ENCODE data around the gene TMC8. TPM values are rescaled to one million over a fixed set of nuclear protein-coding genes. Genes with fewer than 3 reads are reported as not detected.
A peak's percentile ranks its signal among the peaks of the same experiment; 100 is the strongest.

Gene TMC8
- total and polyA plus RNA-seq, 2 of the 8 experiments (the other 6 are each of a cell fraction or from before 2014, with no cell fraction given), result 1.00 to 2.8 TPM

GRCh38 chr17:78126895-78127238 lies 3.7 kb upstream of the TMC8 start:
- H3K9ac ChIP-seq (replicated peaks in 1 of 4; ENCODE audit: extremely low read depth in 1 of 4, low read depth in 3 of 4, low read length in 3 of 4), result no peak overlapping the region
- FAIRE-seq, result no peak
- CTCF ChIA-PET (ENCODE audit: partially characterized antibody), result interaction anchor here (0.8 to 11.4 kb wide), 14 partner anchors 10 to 124 kb away, joined by 3 to 122 read pairs (median 4); partner anchors contain the start of genes AFMID and TK1

More at GRCh38 chr17:78126895-78127238, 3.7 kb upstream of the TMC8 start:
- Histone ChIP-seq H3K23ac (ENCODE audit: insufficient read length) (no peak overlapping the region), H4K8ac (ENCODE audit: extremely low read depth, insufficient read depth, low read length) (no peak overlapping the region), H3K23me2 (ENCODE audit: low read depth, low read length) (peaks cover 14% of the 10 kb centered on the region), H4K91ac (replicated peaks; ENCODE audit: insufficient read length, low read length) (peak overlapping the region; percentile 22), H3K79me2 (ENCODE audit: control insufficient read depth in 1 of 2, insufficient read depth in 2 of 2, low read length in 2 of 2) (no peaks in the 10 kb centered on the region), H3K36me3 (ENCODE audit: control insufficient read depth in 2 of 4, insufficient read depth in 4 of 4, low read length in 3 of 4) (peaks cover 2 to 27% (median 12%) of the 10 kb centered on the region in 4 experiments; a peak in 5 of 8 replicates), H4K20me1 (replicated peaks in 1 of 2; ENCODE audit: control insufficient read depth in 1 of 2, insufficient read depth in 2 of 2, low read length in 2 of 2) (peaks cover 2 to 18% of the 10 kb centered on the region in 2 experiments), H2BK120ac (replicated peaks; ENCODE audit: low read depth, low read length) (no peak overlapping the region), H3K4me2 (ENCODE audit: insufficient read depth in 1 of 2, low read depth in 2 of 2, low read length in 2 of 2) (peak overlapping the region; percentile 56 to 90), H3K56ac (replicated peaks; ENCODE audit: insufficient read length, low read depth, low read length) (no peak overlapping the region), H3K79me1 (ENCODE audit: low read depth, low read length) (peaks cover 3% of the 10 kb centered on the region), H3K9me3 (ENCODE audit: insufficient read depth in 2 of 2, low read depth in 1 of 2, low read length in 1 of 2) (no peaks in the 10 kb centered on the region), H2AFZ (ENCODE audit: low read length) (no peak overlapping the region), H3K14ac (ENCODE audit: insufficient read length) (no peak overlapping the region), H3K4me3 (ENCODE audit: extremely low read depth in 1 of 4, insufficient read depth in 2 of 4, low read depth in 3 of 4, low read length in 4 of 4) (peak overlapping the region in 2 of 4 experiments; percentile 76 to 94; a peak in 2 of 8 replicates), H2BK15ac (ENCODE audit: low read length) (no peak overlapping the region; the same call in 1 of the 2 replicates), H3K27me3 (replicated peaks in 1 of 4; ENCODE audit: control insufficient read depth in 3 of 4, extremely low read depth in 1 of 4, insufficient read depth in 3 of 4, low read length in 3 of 4) (peaks cover 0 to 9% (median 7%) of the 10 kb centered on the region in 4 experiments; a peak in 5 of 7 replicates), H2BK12ac (ENCODE audit: low read depth, low read length) (0 out of 2 replicates have a peak overlapping the region, but pooled peaks have one; percentile 39), H2BK20ac (ENCODE audit: low read length) (no peak overlapping the region), H2AK5ac (ENCODE audit: low read depth, low read length) (peak overlapping the region; percentile 56; the same call in 1 of the 2 replicates), H4K5ac (ENCODE audit: insufficient read length, low read depth, low read length) (no peak overlapping the region), H2BK5ac (ENCODE audit: low read depth, low read length) (peak overlapping the region; percentile 55; the same call in 1 of the 2 replicates), H3K4ac (replicated peaks; ENCODE audit: insufficient read length, low read depth, low read length) (peak overlapping the region; percentile 32), H3K27ac (ENCODE audit: low read depth, low read length) (no peak overlapping the region), H3K4me1 (replicated peaks in 1 of 4; ENCODE audit: control insufficient read depth in 3 of 4, insufficient read depth in 4 of 4, low read length in 3 of 4) (peaks cover 0 to 27% (median 17%) of the 10 kb centered on the region in 4 experiments; a peak in 6 of 7 replicates), H3K18ac (ENCODE audit: extremely low read depth, low read length) (no peak overlapping the region; the same call in 1 of the 2 replicates)
- DNase-seq (ENCODE audit: low read depth in 1 of 2, low spot score in 2 of 2), result no peak
- TF ChIP-seq ATF2 (IDR thresholded peaks at IDR 0.05; ENCODE audit: low read length), result no peak
- POLR2A ChIA-PET (ENCODE audit: partially characterized antibody), result interaction anchor here (0.7 to 2.8 kb wide), 12 partner anchors 10 to 169 kb away, joined by 3 to 16 read pairs (median 5); partner anchors contain the start of genes AFMID, TK1 and TNRC6C
- WGBS, 2 experiments (ENCODE audit: extremely low coverage in 1 of 2, insufficient coverage in 1 of 2, insufficient read length in 1 of 2, insufficient replicate concordance in 2 of 2, low coverage in 1 of 2, low lambda C conversion rate in 2 of 2, missing lambda C conversion rate in 1 of 2), result 73% methylated on average over 6 of the region's 6 CpGs; no CpG with 5 or more reads in 1 of the 2 experiments

Measured in H1 (cell line).